ENCODE data around the gene LRRN4CL.
"Not testable (repeated sequence)": the region's sequence is repeated elsewhere in the genome, so short reads cannot be mapped to it uniquely, and the experiment has no call there.

Gene LRRN4CL

GRCh38 chr11:62709247-62710000, 20.1 kb upstream of the LRRN4CL start:
- peak; percentile 99 for DNase-seq

GRCh38 chr11:62708793-62709192, 19.5 kb upstream of the LRRN4CL start:
- peak; percentile 44 for DNase-seq

- DNase-seq, result peak; percentile 46
These were observed 19.1 kb upstream of the LRRN4CL start for GRCh38 chr11:62708392-62708791.

DNA sequence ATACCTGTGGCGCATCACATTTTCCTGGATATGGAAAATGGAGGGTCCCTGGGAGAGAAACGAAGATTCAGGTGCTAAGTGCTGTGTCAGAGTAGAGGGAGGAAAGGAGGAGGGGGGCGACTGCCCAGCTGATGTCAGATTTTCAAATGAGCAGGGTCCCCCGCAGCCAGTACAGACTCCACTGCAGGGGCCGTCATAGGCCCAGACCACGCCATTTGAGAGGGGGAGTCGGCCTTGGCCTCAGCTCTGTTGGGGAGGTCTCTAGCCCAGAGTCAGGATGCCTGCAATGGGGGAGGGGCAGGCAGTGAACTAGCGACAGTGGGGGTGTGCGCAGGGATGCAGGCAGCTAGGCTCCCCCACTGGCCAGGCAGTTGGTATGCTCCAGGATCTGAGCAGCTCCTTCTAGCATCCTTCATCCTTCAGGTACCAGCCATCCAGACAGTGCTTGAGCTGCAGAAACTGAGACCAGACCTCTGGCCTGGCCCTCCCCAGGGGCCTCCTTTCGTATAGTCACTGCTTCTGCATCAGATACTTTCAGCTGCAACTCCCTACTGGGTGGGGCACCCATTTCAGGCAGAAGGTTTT, 18.0 kb upstream of the LRRN4CL start, which contains the start of the genes BSCL2 and GNG3:
TSS of gene BSCL2 (minus strand) at position 148 of the 585 bp plus-strand sequence. CDS start 229 bp downstream, outside the sequence.
TSS of gene GNG3 (plus strand) at position 400 of the 585 bp plus-strand sequence. CDS start 620 bp downstream, outside the sequence.
- peak; percentile 49 for DNase-seq

DNA sequence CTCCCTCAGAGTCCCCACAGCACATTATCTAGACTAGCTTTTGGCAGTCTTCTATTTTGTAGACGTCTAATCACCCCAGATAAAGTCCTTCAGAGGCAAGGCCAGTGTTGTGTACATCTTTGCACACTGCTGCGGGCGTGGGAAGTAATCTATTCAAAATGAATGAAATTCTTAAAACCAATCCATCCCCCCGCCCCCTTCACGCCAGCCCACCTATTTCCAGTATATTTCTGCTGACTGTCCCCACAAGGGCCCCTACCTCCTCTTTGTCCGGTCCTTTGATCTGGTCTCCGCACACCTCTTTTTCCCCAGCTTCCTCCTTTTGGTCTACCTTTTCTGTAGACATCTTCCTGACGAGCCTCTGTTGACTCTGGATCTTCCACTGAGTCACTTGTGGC, 17.5 kb upstream of the LRRN4CL start:
- no peak for DNase-seq

- DNase-seq, result peak; percentile 97
These were observed 16.8 kb upstream of the LRRN4CL start for GRCh38 chr11:62705880-62706849.

DNA sequence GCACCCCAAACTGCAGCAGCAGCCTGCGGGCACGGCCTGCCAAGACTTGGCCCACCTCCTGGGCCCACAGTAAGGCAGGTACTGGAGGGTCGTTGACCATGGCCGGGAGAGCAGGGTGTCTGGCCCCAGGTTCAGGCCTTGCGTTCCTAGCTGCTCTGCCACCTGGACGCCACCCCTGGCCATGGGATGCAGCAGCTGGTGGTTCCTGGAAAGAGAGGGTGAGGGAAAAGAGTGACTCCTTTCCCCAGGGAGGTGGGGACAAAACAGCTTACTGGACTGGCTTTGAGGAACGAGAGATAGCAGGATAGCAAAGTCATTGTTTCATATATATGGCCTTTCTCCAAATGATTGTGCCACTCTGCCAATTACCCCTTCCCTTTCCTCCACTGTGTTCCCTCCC, 16.1 kb upstream of the LRRN4CL start:
- no peak for DNase-seq

DNA sequence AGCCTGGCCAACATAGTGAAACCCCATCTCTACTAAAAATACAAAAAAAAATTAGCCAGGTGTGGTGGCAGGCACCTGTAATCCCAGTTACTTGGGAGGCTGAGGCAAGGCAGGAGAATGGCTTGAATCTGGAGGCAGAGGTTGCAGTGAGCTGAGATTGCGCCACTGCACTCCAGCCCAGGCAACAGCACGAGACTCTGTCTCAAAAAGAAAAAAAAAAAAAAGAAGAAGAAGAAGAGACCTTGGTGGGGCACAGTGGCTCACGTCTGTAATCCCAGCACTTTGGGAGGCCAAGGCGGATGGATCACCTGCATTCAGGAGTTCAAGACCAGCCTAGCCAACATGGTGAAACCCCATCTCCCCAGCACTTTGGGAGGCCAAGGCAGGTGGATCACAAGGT, 14.6 kb upstream of the LRRN4CL start:
- DNase-seq, result not testable (repeated sequence)

DNA sequence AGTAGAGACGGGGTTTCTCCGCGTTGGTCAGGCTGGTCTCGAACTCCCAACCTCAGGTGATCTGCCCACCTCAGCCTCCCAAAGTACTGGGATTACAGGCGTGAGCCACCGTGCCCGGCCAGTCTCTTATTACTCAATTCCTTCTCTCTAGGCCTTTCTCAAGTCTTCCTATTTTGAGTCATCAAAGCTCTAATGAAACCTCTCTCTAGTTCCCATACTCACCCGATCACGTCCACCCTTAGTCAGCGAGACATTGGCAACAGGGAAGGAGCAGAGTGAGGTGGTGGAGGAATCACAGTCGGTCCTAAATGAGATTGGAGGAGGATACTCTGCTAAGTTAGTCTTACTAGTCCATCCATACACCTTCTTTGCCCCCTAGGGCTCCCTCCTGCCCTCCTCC, 12.9 kb upstream of the LRRN4CL start:
- no peak for DNase-seq

- DNase-seq, result peak; percentile 84
These were observed 5.3 kb upstream of the LRRN4CL start for GRCh38 chr11:62694455-62695167.

GRCh38 chr11:62693624-62694023, 4.3 kb upstream of the LRRN4CL start:
- not testable (repeated sequence) for DNase-seq

DNA sequence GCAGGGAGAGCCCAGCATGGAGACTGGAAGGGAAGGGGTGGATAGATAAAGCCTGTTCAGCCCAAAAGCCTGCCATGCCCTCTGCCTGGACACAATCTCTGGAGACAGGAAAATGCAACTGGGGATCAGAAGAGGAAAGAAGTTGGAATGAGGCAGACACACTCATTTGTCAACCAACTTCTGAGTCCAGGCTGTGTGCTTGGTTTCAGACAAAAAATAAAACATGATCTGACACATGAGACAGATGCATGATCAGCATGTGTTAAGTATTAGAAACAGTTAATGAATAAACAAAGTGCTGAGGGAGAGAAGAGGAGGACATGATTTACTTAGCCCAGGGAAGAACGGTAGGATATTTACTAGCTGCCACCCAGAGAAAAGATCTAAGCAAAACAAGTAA, 839 bp downstream of the LRRN4CL start:
- no peak for DNase-seq

DNA sequence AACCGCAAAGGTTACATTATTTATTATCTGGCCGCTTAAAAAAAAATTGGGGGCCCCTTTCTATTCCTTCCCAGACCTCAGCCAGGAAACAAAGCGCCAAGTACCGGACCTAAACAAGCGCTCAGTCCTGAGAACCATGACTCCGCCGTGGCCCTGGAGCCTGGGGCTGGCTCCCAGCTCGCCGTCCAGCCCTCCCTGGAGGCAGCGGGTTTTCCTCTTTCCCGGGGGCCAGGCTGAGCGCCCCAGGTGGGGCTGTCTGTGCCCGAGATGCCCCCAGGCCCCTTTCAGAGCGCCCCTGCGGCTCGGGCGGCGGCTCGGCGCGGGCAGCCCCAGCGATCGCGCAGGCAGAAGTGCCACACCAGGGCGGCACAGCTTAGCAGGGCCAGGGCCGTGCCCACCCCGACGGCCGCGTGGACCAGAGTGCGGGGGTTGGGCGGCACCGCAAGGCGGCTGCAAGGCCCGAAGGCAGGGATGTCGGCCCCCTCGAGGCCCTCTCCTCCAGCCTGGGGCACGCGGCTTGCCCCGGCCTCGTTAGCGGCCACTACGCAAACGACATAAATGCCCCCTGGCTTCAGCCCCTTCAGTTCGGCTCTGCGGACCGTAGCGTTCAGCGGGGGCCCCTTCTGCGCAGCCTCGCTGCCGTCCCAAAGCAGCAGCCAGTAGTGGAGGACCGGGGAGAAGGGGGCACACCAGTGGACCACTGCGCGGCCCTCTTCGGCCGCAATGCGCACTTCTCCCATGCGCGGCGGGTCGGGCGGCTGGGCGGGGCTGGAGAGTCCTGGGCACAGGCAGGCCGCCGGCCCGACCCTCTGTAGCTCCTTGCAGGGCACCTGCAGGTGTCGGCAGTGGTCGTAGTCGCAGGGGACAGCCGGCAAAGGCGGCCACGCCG, 1.6 kb downstream of the LRRN4CL start:
- no peak for DNase-seq

DNA sequence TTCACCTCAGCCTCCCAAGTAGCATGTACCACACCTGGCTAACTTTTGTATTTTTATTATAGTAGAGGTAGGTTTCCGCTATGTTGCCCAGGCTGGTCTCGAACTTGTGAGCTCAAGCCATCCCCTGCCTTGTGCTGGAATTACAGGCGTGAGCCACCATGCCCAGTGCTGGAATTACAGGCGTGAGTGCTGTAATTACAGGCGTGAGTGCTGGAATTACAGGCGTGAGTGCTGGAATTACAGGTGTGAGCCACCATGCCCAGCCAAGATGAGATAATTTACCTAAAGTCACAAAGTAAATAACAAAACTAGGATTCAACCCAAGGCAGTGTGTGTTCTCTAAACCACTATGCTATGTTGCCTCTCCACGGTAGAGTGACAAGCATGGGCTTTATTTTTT, 6.8 kb downstream of the LRRN4CL start:
- no peak for DNase-seq

DNA sequence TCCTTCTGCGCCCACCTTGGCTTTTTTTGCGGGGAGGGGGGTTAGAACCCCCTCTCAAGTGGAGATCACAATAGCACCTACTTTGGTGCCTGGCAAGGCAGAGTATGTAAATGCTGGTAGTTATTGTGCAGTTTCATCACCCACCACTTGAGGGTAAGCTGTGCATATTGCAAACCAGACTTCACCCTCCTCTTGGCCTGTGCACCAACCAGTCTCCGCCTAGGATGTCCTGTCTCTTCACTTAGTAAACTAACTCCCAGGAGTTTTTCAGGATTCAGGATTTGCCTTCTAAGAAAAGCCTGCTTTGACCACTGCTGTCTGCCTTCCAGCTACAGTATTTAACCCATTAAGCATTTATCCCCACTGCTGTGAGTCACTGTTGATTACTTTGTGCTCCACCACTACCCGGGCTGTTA, 8.5 kb downstream of the LRRN4CL start:
- peak; percentile 63 for DNase-seq

DNA sequence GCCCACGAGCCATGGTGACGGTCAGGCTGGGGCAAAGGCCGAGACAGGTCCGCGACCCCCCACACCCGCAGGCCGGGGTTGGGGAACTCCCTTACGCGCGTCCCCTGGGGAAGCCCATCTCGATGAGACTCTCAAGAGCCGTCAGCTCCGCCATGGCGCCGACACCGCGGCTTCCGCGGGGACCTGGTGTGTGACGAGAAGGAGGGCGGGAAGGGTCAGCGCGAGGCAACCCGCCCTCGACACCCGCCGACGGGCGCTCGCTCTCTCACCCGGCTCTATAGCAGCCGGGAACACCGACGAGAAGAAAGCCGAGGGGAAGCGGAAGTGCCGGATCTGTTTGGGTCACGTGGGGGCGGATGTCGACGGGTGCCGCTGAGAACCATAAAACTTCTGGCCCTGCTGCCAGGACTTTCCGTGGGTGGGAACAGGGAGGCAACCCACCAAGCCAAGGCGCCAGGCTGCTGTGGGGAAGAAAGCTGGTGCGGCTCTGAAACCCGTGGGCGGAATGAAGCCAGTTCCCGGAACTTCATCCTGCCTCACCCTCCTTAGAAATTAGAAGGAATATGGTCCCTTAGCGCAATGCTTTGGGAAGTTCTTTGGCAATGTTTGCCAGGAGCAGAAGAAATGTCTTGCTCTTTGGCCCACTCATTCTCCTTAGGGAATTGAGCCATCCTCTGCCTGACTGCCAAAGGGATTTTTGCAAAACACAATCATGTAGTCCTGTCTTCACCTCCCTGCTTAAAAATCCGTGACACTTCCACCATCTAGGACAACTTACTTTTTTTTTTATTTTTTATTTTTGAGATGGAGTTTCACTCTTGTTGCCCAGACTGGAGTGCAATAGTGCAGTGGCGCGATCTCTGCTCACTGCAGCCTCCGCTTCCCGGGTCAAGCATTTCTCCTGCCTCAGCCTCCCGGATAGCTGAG, 10.3 kb downstream of the LRRN4CL start, which contains the start of gene UBXN1:
TSS of gene UBXN1 (minus strand) at position 304 of the 927 bp plus-strand sequence. CDS start at position 154, 150 bp downstream.
- peak; percentile 96 for DNase-seq

- DNase-seq, result peak; percentile 32
These were observed 10.9 kb downstream of the LRRN4CL start for GRCh38 chr11:62678433-62678769.

GRCh38 chr11:62677714-62678113, 11.6 kb downstream of the LRRN4CL start:
- DNase-seq, result no peak

GRCh38 chr11:62677156-62677555, 12.2 kb downstream of the LRRN4CL start:
- DNase-seq, result no peak

DNA sequence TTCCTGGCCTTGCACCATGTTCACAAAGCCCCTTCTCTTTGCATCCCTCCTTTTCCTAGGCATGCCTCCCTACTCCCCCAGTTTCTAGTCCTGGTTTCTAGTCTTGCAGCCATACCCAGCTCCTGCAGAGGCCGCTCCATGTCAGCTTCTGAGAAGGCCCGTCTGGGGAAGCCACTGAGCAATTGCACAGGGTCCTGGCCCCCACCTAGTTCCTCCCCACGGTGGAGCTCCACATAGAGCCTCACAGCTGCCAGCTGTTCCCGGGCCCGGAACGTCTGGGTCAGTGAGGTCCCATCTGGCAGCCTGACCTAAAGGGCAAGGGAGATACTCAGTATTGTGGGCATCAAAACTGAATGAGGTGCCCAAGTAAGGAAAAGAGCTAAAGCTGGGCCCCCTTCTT, 12.6 kb downstream of the LRRN4CL start:
- DNase-seq, result no peak

All from femur (tissue), 1 donor.